Esophagus (tissue), 2 donors: ENCODE measurements around the gene ZFP36L1. TPM values are rescaled to one million over a fixed set of nuclear protein-coding genes. Genes with fewer than 3 reads are reported as not detected.
A peak's percentile ranks its signal among the peaks of the same experiment; 100 is the strongest.

ENCODE experiments used
- H3K27ac ChIP-seq, 2 donors: one replicate each; pipeline ENCODE4 v1.5.1; 2013; ENCODE audit warnings: low read depth in 2 of 2, mild to moderate bottlenecking in 2 of 2, inconsistent platforms in 1 of 2, low read length in 1 of 2, moderate library complexity in 1 of 2
- H3K27me3 ChIP-seq, 2 donors: one replicate each; pipeline ENCODE4 v1.6.1; 2013; ENCODE audit warnings: low read length in 2 of 2, control low read depth in 1 of 2, mild to moderate bottlenecking in 1 of 2; ENCODE audit not compliant: insufficient read depth in 2 of 2, control insufficient read depth in 1 of 2
- H3K36me3 ChIP-seq, 2 donors: one replicate each; pipeline ENCODE4 v1.6.1; 2013; ENCODE audit warnings: low read length in 1 of 2; ENCODE audit not compliant: control insufficient read depth in 2 of 2, insufficient read depth in 2 of 2
- H3K4me1 ChIP-seq, 2 donors: one replicate each; pipeline ENCODE4 v1.6.1; 2013; ENCODE audit warnings: low read length in 1 of 2; ENCODE audit not compliant: control insufficient read depth in 2 of 2, insufficient read depth in 2 of 2
- H3K4me3 ChIP-seq, 2 donors: one replicate each; pipeline ENCODE4 v1.5.1; 2013; ENCODE audit warnings: low read length in 2 of 2, mild to moderate bottlenecking in 2 of 2, low read depth in 1 of 2, moderate library complexity in 1 of 2
- H3K9me3 ChIP-seq, 2 donors: one replicate each; pipeline ENCODE4 v1.6.1; 2013; ENCODE audit warnings: mild to moderate bottlenecking in 2 of 2, low read depth in 1 of 2, low read length in 1 of 2, moderate library complexity in 1 of 2; ENCODE audit not compliant: control insufficient read depth in 2 of 2, insufficient read depth in 1 of 2
- WGBS, 2 donors: extraction: QIAGEN DNeasy Blood & Tissue Kit; methylation state at CpG; one replicate each; pipeline ENCODE4 v1.1.7; 2013; 5-methylcytosine and 5-hydroxymethylcytosine counted together
- polyA plus RNA-seq, 2 donors: library from polyadenylated mRNA; stranded (reverse); fragments of 200-250 nt; gene quantifications; one replicate each; pipeline ENCODE4 v1.2.3, GENCODE V29; 2013
- donor health status: healthy with polysubstance abuse.
- donor health status: Bipolar disorder and iron deficiency.

ZFP36L1 gene
- polyA plus RNA-seq, 2 donors = 58.8 to 84.0 TPM

- no peaks in the 10 kb centered on the region for H3K27me3 ChIP-seq
- no peak overlapping the region for H3K4me3 ChIP-seq
- 71 to 80% methylated on average over 2 of the region's 2 CpGs for WGBS, 2 donors
- H3K36me3 ChIP-seq = no peaks in the 10 kb centered on the region
- H3K9me3 ChIP-seq = no peaks in the 10 kb centered on the region
- H3K4me1 ChIP-seq = peaks cover 0 to 2% of the 10 kb centered on the region in 2 donors
- H3K27ac ChIP-seq = no peak overlapping the region
These were observed 7.5 kb upstream of the ZFP36L1 start for GRCh38 chr14:68800390-68800789.

- Histone ChIP-seq H3K4me1 (peaks cover 0 to 2% of the 10 kb centered on the region in 2 donors), H3K27ac (no peak overlapping the region), H3K27me3 (no peaks in the 10 kb centered on the region), H3K36me3 (no peaks in the 10 kb centered on the region), H3K4me3 (no peak overlapping the region), H3K9me3 (no peaks in the 10 kb centered on the region)
These were observed 5.8 kb upstream of the ZFP36L1 start for GRCh38 chr14:68798621-68799020.

- Histone ChIP-seq H3K27ac (peak overlapping the region; percentile 100), H3K27me3 (no peaks in the 10 kb centered on the region), H3K4me1 (peaks cover 0 to 2% of the 10 kb centered on the region in 2 donors), H3K36me3 (no peaks in the 10 kb centered on the region), H3K9me3 (no peaks in the 10 kb centered on the region), H3K4me3 (no peak overlapping the region)
- whole genome bisulfite sequencing, 2 donors = 76 to 81% methylated on average over 7 of the region's 7 CpGs
These were observed 4.3 kb upstream of the ZFP36L1 start for GRCh38 chr14:68797121-68797670.

GRCh38 chr14:68796418-68797101, 3.7 kb upstream of the ZFP36L1 start:
- Histone ChIP-seq H3K9me3 (no peaks in the 10 kb centered on the region), H3K36me3 (no peaks in the 10 kb centered on the region), H3K27me3 (no peaks in the 10 kb centered on the region), H3K4me3 (peak overlapping the region; percentile 86 to 99), H3K27ac (peak overlapping the region; percentile 100), H3K4me1 (peaks cover 0 to 2% of the 10 kb centered on the region in 2 donors)
- WGBS, 2 donors = 39 to 47% methylated on average over 5 of the region's 5 CpGs

- Histone ChIP-seq H3K4me3 (peak overlapping the region; percentile 86 to 99), H3K27ac (peak overlapping the region; percentile 100), H3K36me3 (no peaks in the 10 kb centered on the region), H3K4me1 (peaks cover 0 to 2% of the 10 kb centered on the region in 2 donors), H3K27me3 (no peaks in the 10 kb centered on the region), H3K9me3 (no peaks in the 10 kb centered on the region)
- 0 to 1% methylated on average over 66 to 70 of the region's 70 CpGs for WGBS, 2 donors
These were observed 2.9 kb upstream of the ZFP36L1 start for GRCh38 chr14:68795597-68796417.

GRCh38 chr14:68794851-68795596, 2.2 kb upstream of the ZFP36L1 start:
- peaks cover 0 to 2% of the 10 kb centered on the region in 2 donors for H3K4me1 ChIP-seq
- H3K27ac ChIP-seq = peak overlapping the region; percentile 100
- H3K4me3 ChIP-seq = peak overlapping the region; percentile 86 to 99
- peaks cover 0 to 5% of the 10 kb centered on the region in 2 donors for H3K36me3 ChIP-seq
- 0 to 1% methylated on average over 35 to 36 of the region's 36 CpGs for WGBS, 2 donors
- H3K27me3 ChIP-seq = no peaks in the 10 kb centered on the region
- H3K9me3 ChIP-seq = no peaks in the 10 kb centered on the region

GRCh38 chr14:68794130-68794850, 1.4 kb upstream of the ZFP36L1 start:
- peaks cover 0 to 2% of the 10 kb centered on the region in 2 donors for H3K4me1 ChIP-seq
- WGBS, 2 donors = 0 to 1% methylated on average over 41 of the region's 41 CpGs
- no peaks in the 10 kb centered on the region for H3K9me3 ChIP-seq
- H3K27me3 ChIP-seq = no peaks in the 10 kb centered on the region
- H3K4me3 ChIP-seq = peak overlapping the region; percentile 86 to 99
- H3K36me3 ChIP-seq = peaks cover 6 to 13% of the 10 kb centered on the region in 2 donors
- H3K27ac ChIP-seq = peak overlapping the region; percentile 100

GRCh38 chr14:68793734-68794129, 865 bp upstream of the ZFP36L1 start:
- Histone ChIP-seq H3K27me3 (no peaks in the 10 kb centered on the region), H3K27ac (peak overlapping the region; percentile 100), H3K4me3 (peak overlapping the region; percentile 38 to 99), H3K36me3 (peaks cover 7 to 15% of the 10 kb centered on the region in 2 donors), H3K9me3 (no peaks in the 10 kb centered on the region), H3K4me1 (peaks cover 0 to 2% of the 10 kb centered on the region in 2 donors)
- WGBS, 2 donors = 0 to 1% methylated on average over 33 of the region's 33 CpGs

- no peaks in the 10 kb centered on the region for H3K27me3 ChIP-seq
- H3K36me3 ChIP-seq = peaks cover 7 to 15% of the 10 kb centered on the region in 2 donors
- no peaks in the 10 kb centered on the region for H3K9me3 ChIP-seq
- peak overlapping the region; percentile 91 to 99 for H3K4me3 ChIP-seq
- H3K27ac ChIP-seq = peak overlapping the region; percentile 99 to 100
- WGBS, 2 donors = 0% methylated on average over 13 of the region's 13 CpGs
- H3K4me1 ChIP-seq = peaks cover 0 to 2% of the 10 kb centered on the region in 2 donors
These were observed 239 bp downstream of the ZFP36L1 start for GRCh38 chr14:68792678-68792978.
